Forelimb muscle (tissue), 1 donor: Measurements from ENCODE around the gene FGD4. TPM values are rescaled to one million over a fixed set of nuclear protein-coding genes. Genes with fewer than 3 reads are reported as not detected.

Source experiments
- DNase-seq: peaks from one replicate; pipeline ENCODE4 v3.0.0-alpha.2; 2013; ENCODE audit warnings: low read depth
- polyA plus RNA-seq: library from polyadenylated mRNA; unstranded; fragments of 120-200 nt; gene quantifications from one replicate; pipeline ENCODE4 v1.2.1, GENCODE V29; 2013; ENCODE audit not compliant: insufficient read length

The FGD4 gene
- polyA plus RNA-seq: 22.4 TPM

DNA sequence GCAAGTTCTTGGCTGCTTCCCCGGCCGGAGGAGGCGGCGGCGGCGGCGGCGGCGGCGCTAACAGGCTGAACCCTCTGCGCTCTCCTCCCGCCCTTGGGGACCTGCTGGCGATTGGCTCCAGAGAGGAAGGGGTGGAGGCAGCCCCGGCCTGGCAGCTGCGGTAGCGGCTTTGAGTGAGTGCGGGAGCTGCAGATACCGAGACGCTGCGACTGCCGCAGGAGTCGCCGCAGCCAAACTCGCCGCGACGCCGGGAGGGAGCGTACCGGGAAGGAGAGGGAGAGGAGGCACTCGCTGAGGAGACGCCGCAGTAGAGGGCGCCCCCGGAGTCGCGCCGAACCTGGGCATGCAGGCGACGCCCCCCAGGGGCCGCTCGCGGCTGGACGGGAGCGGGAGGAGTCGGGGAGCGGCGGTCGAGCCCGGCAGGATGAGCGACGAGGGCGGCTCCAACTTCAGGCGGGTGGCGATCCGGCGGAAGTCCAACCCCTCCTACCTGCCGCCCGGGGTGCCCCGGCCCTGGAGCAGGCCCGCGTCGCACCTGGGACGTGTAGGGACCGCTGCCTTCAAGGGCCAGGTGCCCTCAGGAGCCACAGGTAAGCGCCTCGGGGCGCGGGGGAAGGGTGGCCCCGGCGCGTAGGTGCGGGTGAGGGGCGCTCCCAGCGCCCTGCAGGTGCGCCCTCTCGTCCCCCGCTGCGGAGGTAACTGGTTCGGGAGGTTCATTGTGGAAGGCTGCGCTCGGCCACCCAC, at the start of gene FGD4:
FGD4 (plus strand) TSS at position 189 of the 744 bp plus-strand sequence.
- no peak for DNase-seq

DNA sequence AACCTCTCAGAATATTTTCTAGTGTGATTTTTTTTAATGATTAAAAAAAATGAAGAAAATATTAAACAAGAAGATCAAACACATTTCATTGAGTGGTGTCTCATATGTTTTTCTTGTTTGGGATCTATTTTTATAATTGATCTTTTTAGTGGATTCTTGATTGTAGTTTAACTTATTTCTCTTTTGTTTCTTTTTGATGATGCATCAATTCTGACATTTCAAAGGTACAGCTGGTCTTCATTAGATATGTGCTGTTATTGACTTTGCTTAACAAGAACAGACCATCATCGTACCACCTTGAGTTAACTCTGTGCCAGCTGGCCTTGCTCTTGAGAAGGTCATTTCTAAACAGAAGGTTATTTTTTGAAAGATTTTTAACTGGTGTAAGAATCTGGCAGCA, 45.8 kb upstream of the FGD4 start:
- no peak for DNase-seq

DNA sequence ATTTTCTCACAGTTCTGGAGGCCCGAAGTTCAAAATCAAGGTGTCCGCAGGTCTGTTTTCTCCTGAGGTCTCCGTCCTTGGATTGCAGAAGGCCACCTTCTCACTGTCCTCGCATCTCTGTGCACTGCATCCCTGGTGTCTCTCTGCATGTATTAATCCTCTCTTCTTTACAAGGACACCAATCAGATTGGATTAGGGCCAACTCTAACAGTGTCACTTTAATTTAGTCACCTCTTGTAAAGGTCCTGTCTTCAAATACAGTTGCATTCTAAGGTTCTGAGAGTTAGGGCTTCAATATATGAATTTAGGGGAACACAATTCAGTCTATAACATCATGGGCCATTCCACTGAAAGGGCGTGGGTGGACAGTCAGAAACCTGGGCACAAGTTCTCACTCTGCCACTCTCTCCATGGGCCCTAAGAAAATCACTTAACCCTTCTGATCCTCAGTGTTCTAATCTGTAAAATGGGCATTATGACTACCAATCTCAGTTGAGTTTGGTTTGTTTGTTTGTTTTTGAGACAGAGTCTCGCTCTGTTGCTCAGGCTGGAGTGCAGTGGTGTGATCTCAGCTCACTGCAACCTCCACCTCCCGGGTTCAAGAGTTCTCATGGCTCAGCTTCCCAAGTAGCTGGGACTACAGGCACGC, 41.6 kb upstream of the FGD4 start:
- no peak for DNase-seq

DNA sequence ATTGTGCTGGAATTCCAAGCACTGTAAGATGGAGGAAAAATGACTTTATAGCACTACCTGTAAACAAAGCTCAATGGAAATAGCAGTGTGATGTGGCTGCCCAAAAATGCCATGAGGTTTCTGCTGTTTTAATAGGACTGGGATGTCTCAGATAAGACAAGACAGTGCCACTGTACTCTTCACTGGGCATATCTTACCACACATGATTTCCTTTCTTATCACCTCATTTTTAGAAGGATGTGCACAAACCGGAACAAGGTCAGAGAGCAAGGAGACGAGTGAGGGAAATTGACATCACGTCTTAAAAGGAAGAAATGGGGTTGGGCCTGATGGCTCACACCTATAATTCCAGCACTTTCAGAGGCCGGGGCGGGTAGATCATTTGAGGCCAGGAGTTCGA, 38.4 kb upstream of the FGD4 start:
- DNase-seq: no peak

DNA sequence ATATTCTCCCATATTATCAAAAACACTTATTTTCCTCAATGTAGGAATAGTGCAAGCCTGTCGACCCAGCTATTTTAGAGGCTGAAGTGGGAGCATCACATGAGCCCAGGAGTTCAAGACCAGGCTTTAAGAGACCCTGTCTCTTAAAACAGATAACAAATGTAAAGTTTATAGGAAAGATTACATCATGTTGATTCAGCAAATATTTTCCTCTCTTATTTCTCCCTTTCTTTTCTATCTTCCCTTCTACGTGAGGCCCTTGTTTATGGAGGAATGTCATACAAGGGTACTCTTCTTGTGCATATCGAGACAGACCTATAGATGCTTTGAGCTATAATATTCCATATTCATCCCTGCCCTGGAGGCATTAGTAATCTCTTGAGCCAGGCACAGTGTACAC, 36.5 kb upstream of the FGD4 start:
- no peak for DNase-seq

DNA sequence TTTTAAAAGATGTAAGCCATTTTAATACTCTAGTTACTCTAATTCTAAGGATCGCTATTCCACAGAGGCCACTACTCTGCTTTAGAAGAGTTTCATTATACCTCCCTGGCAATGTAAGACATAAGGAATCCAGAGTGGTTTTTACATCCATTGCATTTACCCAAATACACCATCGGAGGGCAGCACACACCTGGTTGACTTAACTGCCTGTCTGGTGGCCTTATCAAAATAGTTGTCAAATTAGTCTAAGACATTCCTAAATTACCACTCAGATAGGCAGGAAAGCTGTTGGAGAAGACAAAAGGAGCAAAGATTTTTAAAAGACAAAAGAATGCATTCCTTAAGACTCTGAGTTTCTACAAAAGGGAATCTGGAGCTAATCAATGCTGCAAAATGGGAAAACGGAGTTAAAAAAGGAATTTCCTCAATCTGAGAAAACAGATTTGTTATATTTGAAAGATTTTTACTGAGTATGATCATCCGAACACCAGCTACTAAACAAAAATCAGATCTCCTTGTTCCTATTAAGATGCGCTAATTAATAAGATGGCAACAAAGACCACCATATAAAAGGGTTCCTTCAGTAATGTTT, 33.8 kb upstream of the FGD4 start:
- DNase-seq: peak; percentile 16

DNA sequence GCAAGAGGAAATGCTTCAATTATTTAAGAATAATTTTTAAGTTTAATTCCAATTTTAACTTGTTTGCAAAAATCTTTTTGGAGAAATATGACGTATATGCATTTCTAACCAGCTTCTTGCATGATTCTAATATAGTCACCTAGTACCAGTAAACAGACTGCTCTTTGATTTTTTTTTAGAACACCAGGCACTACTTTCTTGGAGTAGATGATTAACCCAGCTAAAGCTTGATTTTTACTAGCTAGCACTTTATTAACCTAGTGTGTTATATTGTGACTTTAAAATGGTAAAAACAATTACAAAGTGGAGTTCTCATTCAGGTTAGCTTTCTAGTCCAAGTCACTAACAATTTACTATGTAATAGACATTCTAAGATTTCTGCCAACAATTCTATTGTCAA, 32.6 kb upstream of the FGD4 start:
- DNase-seq: no peak

DNA sequence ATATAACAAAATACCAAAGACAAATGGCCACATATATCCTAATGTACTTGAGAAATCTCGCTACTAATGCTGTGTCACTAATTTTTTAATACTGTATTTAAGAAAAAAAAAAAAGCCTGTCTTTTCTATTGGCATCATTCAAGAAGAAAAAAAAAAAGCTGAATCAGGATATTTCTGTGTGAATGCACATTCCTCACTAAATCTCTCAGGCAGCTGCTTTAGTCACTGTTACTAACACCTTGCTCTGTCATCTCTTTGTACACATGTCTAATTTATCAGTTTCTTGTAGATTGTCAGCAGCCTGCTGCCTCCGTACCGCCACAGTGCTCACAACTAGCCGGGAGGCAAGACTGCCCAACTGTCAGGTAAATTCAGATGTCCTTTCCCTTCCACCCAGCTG, 32.0 kb upstream of the FGD4 start:
- no peak for DNase-seq

DNA sequence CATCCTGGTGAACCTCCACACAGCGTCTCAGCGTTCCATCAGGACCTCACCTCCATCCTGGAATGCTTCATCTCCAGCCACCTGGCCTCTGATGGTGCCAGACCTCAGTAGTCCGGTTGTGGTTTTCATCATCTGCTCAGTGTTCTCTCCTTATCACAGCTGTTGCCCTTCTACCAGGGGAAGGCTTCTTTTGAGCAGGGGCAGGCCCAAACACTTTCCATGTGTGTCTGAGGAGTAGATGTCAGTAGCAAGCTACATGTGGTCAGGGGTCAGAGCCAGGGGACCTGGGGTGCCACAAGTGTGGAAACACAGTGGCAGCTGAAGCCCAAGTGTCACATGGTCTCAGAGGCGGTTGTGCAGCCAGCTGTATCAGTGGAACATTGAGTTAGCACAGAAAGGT, 30.2 kb upstream of the FGD4 start:
- DNase-seq: no peak

DNA sequence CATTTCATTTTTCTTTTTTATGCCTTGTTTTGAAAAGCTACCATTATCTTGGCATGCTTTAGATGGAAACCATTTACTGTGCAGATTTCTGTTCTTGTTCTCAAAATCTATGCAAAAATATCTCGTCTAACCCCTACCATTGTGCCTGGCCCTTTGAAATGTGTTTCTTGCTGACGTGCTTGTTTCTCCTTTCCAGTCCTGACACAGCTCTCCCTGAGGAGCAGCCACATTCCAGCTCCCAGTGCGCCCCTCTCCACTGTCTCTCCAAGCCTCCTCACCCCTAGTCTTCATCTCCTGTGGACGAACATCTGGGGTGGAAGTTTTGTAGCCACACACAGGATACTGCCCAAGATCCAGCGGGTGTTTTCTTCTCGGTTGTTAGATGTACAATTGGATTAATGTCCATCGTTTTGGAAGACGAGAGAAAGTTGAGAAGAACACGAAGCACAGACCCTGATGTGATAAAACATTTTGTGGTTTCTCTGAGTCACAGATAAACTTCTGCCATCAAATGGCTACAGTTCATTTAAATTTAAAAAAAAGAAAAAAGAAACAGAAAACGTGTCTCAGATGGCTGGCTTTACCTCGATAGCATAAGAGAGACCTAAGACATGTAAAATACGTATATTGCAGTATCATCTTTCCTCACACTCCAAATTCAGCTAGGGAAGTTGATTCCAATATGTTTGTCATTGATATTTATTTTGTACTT, 21.9 kb upstream of the FGD4 start:
- no peak for DNase-seq

DNA sequence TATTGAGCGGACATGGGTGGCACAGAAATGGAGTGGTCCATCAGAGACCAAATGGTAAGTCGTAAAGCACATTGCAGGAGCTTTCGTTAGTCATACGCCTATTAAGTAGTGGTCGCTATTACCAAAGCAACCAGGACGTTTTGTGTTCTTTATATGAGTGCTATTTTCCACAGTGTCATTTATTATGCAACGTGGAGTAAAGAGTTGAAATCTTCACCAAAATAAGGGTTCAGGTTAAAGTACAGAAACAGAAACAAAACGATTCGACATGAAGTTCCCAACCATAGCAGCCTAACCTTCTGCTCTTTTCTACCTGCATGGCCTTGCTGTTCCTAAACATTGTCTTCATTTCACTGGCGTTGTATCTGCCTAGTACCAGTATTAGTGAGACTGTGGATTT, 20.1 kb upstream of the FGD4 start:
- DNase-seq: no peak

DNA sequence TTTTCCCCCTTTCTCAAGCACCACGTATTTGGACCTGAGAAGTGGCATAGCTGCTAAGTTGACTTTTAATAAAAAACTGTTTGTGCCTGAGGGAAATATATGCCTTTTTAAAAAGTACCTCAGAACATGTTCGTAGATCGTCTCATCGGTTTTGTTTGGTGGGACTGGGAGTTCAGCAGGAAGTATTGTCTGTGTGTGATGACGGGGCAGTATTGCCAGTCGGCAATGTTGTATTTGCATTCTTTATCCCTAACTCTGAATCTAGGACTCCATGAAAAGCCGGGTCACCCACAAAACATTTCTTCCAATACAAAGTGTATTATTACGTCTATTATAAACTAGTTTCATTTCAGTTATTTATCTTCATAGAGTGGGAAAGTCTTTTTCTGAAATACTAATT, 19.7 kb upstream of the FGD4 start:
- DNase-seq: no peak

DNA sequence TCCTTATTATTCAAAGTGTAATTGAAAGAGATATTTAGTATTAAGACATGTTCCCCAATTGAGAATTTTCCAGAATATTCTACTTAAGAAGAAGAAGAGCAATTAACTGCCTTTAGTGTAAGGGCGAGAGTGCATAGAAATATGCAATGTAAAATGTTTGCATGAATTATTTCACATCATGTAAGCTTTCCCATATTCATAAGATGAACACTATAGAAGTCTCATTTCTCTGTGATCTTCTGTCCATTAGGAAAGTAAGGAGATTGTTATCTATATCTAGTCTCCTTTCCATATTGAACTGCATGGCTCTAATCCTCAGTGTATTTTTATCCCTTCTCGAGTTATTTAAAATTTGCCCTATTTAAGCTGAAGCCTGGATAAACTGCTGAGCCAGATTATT, 17.1 kb upstream of the FGD4 start:
- no peak for DNase-seq

DNA sequence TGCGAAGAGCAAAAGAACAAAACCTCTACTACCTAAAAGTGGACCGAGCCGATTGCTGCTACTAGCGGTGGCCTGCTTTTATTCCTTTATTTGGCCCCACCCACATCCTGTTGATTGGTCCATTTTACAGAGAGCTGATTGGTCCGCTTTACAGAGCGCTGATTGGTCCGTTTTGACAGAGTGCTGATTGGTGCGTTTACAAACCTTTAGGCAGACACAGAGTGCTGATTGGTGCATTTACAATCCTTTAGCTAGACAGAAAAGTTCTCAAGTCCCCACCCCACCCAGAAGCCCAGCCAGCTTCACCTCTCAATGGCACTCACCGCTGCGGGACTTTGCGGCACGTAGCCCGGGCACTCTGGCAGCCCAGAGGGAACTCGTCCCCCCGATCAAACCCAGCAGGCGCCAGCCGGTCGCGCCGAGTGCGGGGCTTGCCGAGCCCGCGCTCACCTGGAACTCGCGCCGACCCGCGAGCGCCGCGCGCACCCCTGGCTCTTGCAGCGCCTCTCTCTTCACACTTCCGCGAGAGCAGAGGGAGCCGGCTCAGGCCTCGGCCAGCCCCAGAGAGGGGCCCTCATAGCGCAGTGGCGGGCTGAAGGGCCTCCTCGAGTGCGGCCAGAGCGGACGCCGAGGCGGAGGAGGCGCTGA, 8.7 kb upstream of the FGD4 start:
- no peak for DNase-seq

DNA sequence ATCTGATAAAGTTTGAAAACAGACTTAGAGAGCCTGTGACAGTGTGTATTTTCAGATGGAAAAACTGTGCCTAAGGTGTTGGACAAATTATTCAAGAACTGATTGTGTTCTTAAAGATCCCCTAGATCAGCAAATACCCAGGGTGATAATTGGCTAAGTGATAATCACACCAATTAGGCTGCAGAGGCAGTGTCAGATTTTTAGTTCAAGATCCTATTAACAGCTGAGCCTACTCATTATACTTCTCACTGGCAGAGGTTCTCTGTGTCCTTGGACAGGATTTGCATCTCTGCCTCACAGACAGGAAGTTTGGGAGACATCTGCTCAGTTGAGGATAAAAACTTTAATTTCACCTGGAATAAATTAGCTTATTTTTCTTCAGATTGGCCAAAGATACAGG, 4.3 kb upstream of the FGD4 start:
- DNase-seq: no peak

DNA sequence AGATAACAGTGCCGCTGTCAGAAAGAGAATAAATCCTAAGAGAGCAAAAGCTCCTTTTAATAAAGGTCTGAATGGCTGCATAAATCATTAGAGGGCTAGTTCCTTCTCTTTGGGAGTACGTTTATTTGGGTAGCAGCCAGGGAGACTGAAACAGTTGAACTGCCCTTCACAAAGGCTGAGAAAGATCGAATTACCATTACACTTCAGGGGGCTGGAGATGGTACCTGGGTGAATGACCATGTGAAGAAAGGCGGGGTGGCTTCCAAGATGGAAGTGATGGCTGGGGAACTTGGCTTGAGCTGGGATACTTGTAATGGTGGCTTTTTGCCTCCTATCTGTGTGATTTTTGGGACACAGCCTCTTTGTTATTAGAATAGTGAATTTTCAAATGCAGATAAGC, 1.7 kb upstream of the FGD4 start:
- DNase-seq: no peak

DNA sequence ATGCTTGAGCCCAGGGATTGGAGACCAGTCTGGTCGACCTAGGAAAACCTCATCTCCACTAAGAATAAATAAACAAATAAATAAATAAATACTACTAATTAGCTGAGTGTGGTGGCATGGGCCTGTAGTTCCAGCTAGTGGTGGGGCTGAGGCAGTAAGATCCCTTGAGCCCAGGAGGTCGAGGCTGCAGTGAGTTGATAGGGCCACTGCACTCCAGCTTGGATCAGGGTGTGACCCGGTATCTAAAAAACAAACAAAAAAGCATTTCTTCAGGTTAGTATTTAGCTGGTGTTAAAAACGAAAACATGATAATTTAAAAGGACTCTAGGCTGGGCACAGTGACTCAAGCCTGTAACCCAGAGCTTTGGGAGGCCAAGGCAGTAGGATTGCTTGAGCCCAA, 1.2 kb upstream of the FGD4 start:
- no peak for DNase-seq

DNA sequence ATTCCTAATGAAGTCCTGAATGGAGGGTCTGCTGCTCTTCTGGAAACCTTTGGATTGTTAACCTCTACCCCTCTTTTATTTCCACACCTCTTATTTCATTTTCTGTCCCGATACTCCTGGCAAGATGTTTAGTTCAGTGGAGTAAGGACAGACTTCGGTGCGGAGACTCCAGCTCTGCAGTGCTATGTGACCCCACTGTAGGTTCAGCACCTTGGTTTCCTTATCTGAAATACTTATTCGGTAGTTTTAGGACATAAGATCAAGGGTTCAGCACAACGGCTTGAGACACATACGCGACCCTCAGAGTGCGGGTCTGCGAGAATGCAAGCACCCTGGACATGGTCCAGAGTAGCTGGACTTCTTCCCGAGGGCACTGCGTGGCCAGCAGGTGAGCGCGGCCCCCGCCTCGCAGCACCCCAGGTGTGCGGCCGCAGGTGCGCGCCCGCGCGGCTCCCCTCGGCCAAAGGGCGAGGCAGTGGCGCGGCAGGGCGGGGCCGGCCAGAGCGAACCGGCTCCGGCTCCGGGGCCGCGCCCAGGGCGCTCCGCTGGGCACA, 465 bp upstream of the FGD4 start:
- DNase-seq: no peak

DNA sequence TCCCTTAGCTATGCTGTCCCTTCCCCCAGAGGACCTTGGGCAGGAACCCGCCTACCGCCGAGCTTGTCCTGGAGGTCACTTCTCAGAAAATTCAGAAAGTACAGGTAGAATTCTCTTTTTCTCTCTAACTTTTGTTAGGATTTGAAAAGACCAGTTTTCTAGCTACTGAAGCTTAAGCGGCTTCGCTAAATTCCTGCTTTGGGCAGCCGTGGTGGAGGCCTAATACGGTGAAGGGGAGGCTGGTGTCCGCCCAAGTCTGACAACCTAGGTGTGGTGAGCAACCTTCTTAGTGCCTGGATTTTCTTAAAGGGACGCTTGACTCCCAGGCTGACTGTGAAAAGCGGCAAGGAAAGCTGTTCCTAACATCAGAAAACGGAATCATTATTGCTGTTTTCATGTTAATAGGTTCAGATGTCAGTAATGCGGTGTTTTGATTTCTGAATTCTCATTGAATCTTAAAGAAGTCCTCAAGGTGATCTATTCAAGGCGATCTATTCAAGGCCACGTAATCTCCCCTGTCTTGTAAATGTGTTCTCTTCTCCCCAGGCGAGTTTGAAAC, 835 bp downstream of the FGD4 start:
- DNase-seq: no peak

DNA sequence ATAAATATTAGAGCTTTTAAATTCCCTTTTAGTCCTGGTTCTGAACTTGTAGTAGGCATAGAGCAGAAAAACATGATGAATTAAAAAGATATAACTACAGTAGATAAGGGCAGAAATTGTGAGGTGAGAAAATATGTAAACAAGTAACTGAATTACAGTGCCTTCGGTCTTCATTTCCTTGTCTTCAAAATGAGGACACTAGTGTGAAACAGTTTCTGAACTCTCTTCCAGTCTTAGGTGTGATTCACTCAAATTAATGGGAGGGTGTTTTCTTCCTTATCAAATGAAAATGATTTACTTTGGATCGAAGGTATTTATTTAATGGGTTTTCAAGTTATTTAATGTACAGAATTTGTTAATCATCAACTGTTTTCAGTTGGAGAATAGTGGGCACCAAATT, 1.5 kb downstream of the FGD4 start:
- DNase-seq: no peak

DNA sequence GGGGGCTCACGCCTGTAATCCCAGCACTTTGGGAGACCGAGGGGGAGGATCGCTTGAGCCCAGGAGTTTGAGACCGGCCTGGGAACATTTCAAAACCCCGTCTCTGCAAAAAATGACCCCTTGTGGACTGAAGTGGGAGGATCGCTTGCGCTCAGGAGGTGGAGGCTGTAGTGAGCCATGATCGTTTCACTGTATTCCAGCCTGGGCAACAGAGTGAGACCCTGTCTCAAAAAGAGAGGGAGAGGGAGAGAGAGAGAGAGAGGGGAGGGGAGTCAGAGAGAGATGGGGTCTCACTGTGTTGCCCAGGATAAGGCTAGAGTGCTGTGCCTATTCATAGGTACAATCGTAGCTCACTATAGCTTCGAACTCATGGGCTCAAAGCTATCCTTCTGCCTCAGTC, 2.8 kb downstream of the FGD4 start:
- DNase-seq: no peak

DNA sequence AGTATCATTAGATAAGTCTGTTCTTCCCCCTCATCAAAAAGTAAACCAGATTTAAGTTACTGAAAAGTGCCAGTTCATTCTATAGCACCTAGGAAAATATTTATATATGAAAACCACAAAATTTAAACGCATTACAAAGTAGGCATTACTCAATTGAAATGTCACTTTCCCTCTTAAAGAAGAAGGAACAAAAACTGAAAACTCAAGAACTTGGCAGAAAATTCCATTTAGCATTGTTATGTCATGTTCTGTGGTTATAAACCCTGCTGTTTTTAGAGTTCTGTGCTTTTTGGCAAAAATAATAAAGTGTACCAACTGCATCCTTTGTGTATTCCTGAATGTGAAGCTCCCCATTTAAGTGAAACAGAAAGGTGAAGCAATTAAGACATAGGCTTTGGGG, 3.6 kb downstream of the FGD4 start:
- DNase-seq: no peak
